Lower lobe of right lung (tissue), 2 donors: ENCODE measurements around the gene SUPT5H. TPM values are rescaled to one million over a fixed set of nuclear protein-coding genes. Genes with fewer than 3 reads are reported as not detected.
A peak's percentile ranks its signal among the peaks of the same experiment; 100 is the strongest.

ENCODE experiments used
- ATAC-seq, 2 donors: fragments of 200-7000 bp; cut with Tn5 transposase; one replicate each; pipeline ENCODE4 v1.9.1; 2020 to 2022; ENCODE audit warnings: mild to moderate bottlenecking in 2 of 2, moderate library complexity in 2 of 2
- DNase-seq: peaks from one replicate; pipeline ENCODE4 v3.0.0-alpha.2; 2020
- H3K27ac ChIP-seq: fragments of 200-600 bp; one replicate; pipeline ENCODE4 v1.8.0; 2022
- H3K27me3 ChIP-seq: fragments of 200-600 bp; one replicate; pipeline ENCODE4 v1.8.0; 2022; ENCODE audit warnings: low read depth
- H3K36me3 ChIP-seq: fragments of 200-600 bp; one replicate; pipeline ENCODE4 v1.8.0; 2022; ENCODE audit warnings: mild to moderate bottlenecking
- H3K4me1 ChIP-seq: fragments of 200-600 bp; one replicate; pipeline ENCODE4 v1.8.0; 2022
- H3K4me3 ChIP-seq: fragments of 200-600 bp; one replicate; pipeline ENCODE4 v1.8.0; 2022; ENCODE audit warnings: mild to moderate bottlenecking
- H3K9me3 ChIP-seq: fragments of 200-600 bp; one replicate; pipeline ENCODE4 v1.8.0; 2022
- CTCF ChIP-seq: fragments of 200-600 bp; IDR thresholded peaks from one replicate; pipeline ENCODE4 v1.8.0; 2022; ENCODE audit warnings: antibody characterized with exemption, mild to moderate bottlenecking
- intact Hi-C: fragments of 100-400 bp; cut with DNase I; formaldehyde crosslinking; loops from one replicate; pipeline ENCODE4 v1.11.0; 2022
- microRNA-seq: library from miRNA; unstranded; fragments of <30 nt; microRNA quantifications from one replicate; pipeline ENCODE4 v1.2.0, GENCODE V29; 2020; ENCODE audit warnings: borderline number of aligned reads
- total RNA-seq: library from RNA; stranded (reverse); fragmentation: NEBNext Ultra II Directional; extraction: Animal tissue kit (Norgen Biotek cat#: 25700); gene quantifications from one replicate; pipeline ENCODE4 v1.2.1, GENCODE V29; 2021
- donor health status: DM: no; HTN: yes; CAD: no; lungs with severe emphysema.

SUPT5H gene
- total RNA-seq, 1 donor from 2014 or later = 108 TPM

GRCh38 chr19:39524495-39524894, 79.1 kb downstream of the SUPT5H start:
- intact Hi-C loops = no loop called here
- H3K9me3 ChIP-seq = no peaks in the 10 kb centered on the region
- H3K4me1 ChIP-seq = no peaks in the 10 kb centered on the region
- peaks cover under 1% of the 10 kb centered on the region for H3K27me3 ChIP-seq
- no peak for DNase-seq
- no peak for TF ChIP-seq CTCF
- H3K4me3 ChIP-seq = no peak overlapping the region
- H3K27ac ChIP-seq = no peak overlapping the region
- ATAC-seq = peak; percentile 39 to 60
- peaks cover 3% of the 10 kb centered on the region for H3K36me3 ChIP-seq

- no peak for ATAC-seq
Measured at GRCh38 chr19:39525205-39525604, 79.8 kb downstream of the SUPT5H start.

More at GRCh38 chr19:39525205-39525604, 79.8 kb downstream of the SUPT5H start:
- intact Hi-C loops = no loop called here
- H3K27ac ChIP-seq = no peak overlapping the region
- no peaks in the 10 kb centered on the region for H3K27me3 ChIP-seq
- peaks cover 3% of the 10 kb centered on the region for H3K36me3 ChIP-seq
- DNase-seq = no peak
- no peaks in the 10 kb centered on the region for H3K4me1 ChIP-seq
- H3K9me3 ChIP-seq = no peaks in the 10 kb centered on the region
- TF ChIP-seq CTCF = no peak
- no peak overlapping the region for H3K4me3 ChIP-seq

Small RNA genes within 50 kb of the gene (microRNA-seq; reads per million reads assigned to microRNA genes)
- not detected for gene MIR4530

Other genes starting within 250 kb of the SUPT5H start
- 0.86 TPM for gene NCCRP1, start 248.6 kb upstream of the SUPT5H start, total RNA-seq
- gene SYCN, start 241.3 kb upstream of the SUPT5H start, total RNA-seq = not detected
- not detected for gene IFNL3, start 200.6 kb upstream of the SUPT5H start, total RNA-seq
- not detected for gene IFNL4, start 196.7 kb upstream of the SUPT5H start, total RNA-seq
- not detected for gene IFNL2, start 177.2 kb upstream of the SUPT5H start, total RNA-seq
- not detected for gene IFNL1, start 149.2 kb upstream of the SUPT5H start, total RNA-seq
- 2.1 TPM for gene LRFN1, start 124.7 kb upstream of the SUPT5H start, total RNA-seq
- gene GMFG, start 109.5 kb upstream of the SUPT5H start, total RNA-seq = 149 TPM
- gene SAMD4B, start 103.2 kb upstream of the SUPT5H start, total RNA-seq = 74.4 TPM
- gene PAF1, start 54.5 kb upstream of the SUPT5H start, total RNA-seq = 33.7 TPM
- 33.1 TPM for gene MED29, start 54.2 kb upstream of the SUPT5H start, total RNA-seq
- gene ZFP36, start 38.7 kb upstream of the SUPT5H start, total RNA-seq = 208 TPM
- 24.7 TPM for gene PLEKHG2, start 32.9 kb upstream of the SUPT5H start, total RNA-seq
- 1,586 TPM for gene RPS16, start 9.6 kb upstream of the SUPT5H start, total RNA-seq
- gene TIMM50, start 35.3 kb downstream of the SUPT5H start, total RNA-seq = 44.0 TPM
- not detected for gene DLL3, start 53.4 kb downstream of the SUPT5H start, total RNA-seq
- not detected for gene SELENOV, start 69.6 kb downstream of the SUPT5H start, total RNA-seq
- gene EID2B, start 87.3 kb downstream of the SUPT5H start, total RNA-seq = 3.7 TPM
- gene EID2, start 94.6 kb downstream of the SUPT5H start, total RNA-seq = 12.8 TPM
- not detected for gene LGALS13, start 156.9 kb downstream of the SUPT5H start, total RNA-seq
- not detected for gene LGALS16, start 210.3 kb downstream of the SUPT5H start, total RNA-seq